Type B pancreatic cell (in vitro differentiated cells): ENCODE results near the gene CCDC190. TPM values are rescaled to one million over a fixed set of nuclear protein-coding genes. Genes with fewer than 3 reads are reported as not detected.

Source experiments
- DNase-seq: peaks from one replicate; pipeline ENCODE4 v3.0.0; 2021; ENCODE audit warnings: mixed read lengths; ENCODE audit not compliant: unreplicated experiment; ENCODE audit errors: extremely low spot score
- H3K27ac Mint-ChIP-seq: 2 replicates; pipeline ENCODE4 v1.8.0; 2021; ENCODE audit warnings: mild to moderate bottlenecking, mixed read lengths
- H3K27me3 Mint-ChIP-seq: 2 replicates; pipeline ENCODE4 v1.8.0; 2021; ENCODE audit warnings: mixed read lengths
- H3K36me3 Mint-ChIP-seq: 2 replicates; pipeline ENCODE4 v1.8.0; 2021; ENCODE audit warnings: mixed read lengths
- H3K4me1 Mint-ChIP-seq: one replicate; pipeline ENCODE4 v1.8.0; 2021; ENCODE audit warnings: mixed read lengths; ENCODE audit not compliant: unreplicated experiment
- H3K4me3 Mint-ChIP-seq: 2 replicates; pipeline ENCODE4 v1.8.0; 2021; ENCODE audit warnings: mild to moderate bottlenecking, mixed read lengths
- H3K9me3 Mint-ChIP-seq: 2 replicates; pipeline ENCODE4 v1.8.0; 2021; ENCODE audit warnings: mixed read lengths
- CTCF ChIP-seq: fragments of 200-600 bp; sonication (generic); conservative IDR thresholded peaks from 2 replicates; pipeline ENCODE4 v1.5.0; 2021; ENCODE audit warnings: antibody characterized with exemption, mild to moderate bottlenecking
- total RNA-seq: library from RNA; stranded (reverse); gene quantifications from 2 replicates; pipeline ENCODE4 v1.2.1, GENCODE V29; 2021; ENCODE audit warnings: low replicate concordance

Gene CCDC190
- total RNA-seq, 1 donor from 2014 or later: not detected

DNA sequence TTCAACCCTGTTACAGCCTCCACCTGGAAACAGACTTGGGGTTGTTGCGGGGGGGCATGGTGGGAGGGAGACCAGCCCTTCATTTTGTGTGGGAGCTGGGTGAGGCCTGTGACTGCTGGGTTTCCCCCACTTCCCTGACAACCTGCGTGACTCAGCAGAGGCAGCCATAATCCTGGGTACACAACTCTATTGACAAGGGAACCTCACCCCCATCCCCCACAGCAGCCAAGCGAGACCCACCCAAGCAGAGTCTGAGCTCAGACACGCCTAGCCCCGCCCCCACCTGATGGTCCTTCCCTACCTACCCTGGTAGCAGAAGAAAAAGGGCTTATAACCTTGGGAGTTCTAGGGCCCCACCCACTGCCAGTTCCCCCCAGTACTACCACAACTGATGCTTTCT is 8.0 kb upstream of the CCDC190 start:
- Mint-ChIP-seq H3K36me3 (no peaks in the 10 kb centered on the region), H3K4me3 (no peak overlapping the region), H3K27ac (no peak overlapping the region), H3K27me3 (no peaks in the 10 kb centered on the region), H3K9me3 (peaks cover 17% of the 10 kb centered on the region), H3K4me1 (no peaks in the 10 kb centered on the region)
- DNase-seq: no peak
- no peak for TF ChIP-seq CTCF

DNA sequence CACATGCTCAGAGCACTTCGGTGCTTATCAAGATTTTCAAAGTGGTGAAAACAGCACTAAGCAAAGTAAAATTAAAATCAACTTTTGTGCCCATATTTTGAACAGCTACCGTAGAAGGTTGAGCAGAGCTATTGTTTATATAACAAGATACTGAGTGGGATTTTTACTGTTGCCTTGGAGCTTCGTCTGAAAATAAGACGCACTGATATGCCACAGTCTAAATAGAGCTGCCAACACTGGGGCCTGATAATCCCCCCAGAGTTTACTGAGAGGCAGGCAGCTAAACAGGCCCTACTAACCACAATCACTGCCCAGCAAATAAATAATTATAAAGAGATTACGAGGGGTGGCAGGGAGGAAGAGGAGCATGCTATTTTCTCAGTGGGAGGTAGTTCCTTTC is 650 bp upstream of the CCDC190 start:
- H3K36me3 Mint-ChIP-seq: no peaks in the 10 kb centered on the region
- H3K4me1 Mint-ChIP-seq: peaks cover 6% of the 10 kb centered on the region
- no peak overlapping the region for H3K27ac Mint-ChIP-seq
- no peak for DNase-seq
- H3K27me3 Mint-ChIP-seq: no peaks in the 10 kb centered on the region
- no peaks in the 10 kb centered on the region for H3K9me3 Mint-ChIP-seq
- TF ChIP-seq CTCF: no peak
- H3K4me3 Mint-ChIP-seq: no peak overlapping the region

DNA sequence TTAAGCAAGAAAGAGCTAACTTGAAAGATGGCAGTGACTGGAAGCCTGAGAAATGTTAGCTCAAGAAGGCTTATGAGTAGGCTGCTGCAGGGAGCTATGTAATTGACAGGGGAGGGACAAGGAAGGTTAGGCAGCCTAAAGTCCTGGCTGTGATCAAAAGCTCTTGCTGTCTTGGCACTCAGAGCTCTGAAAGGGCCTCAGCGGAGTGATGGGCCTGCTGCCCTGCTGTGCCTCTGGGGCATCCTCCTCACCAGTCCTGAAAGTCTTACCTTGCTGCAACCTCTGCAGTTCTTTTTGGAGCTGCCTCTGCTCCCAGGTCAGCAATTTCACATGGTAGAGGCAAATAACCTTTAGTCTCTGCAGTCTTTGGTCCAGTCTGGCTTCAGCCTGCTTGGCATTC is 1.8 kb downstream of the CCDC190 start:
- Mint-ChIP-seq H3K27me3 (no peaks in the 10 kb centered on the region), H3K9me3 (no peaks in the 10 kb centered on the region), H3K4me3 (no peak overlapping the region), H3K4me1 (peaks cover 6% of the 10 kb centered on the region), H3K27ac (no peak overlapping the region), H3K36me3 (no peaks in the 10 kb centered on the region)
- DNase-seq: no peak
- TF ChIP-seq CTCF: no peak

GRCh38 chr1:162857850-162858249 is 3.1 kb downstream of the CCDC190 start:
- Mint-ChIP-seq H3K27ac (no peak overlapping the region), H3K9me3 (no peaks in the 10 kb centered on the region), H3K4me1 (peaks cover 6% of the 10 kb centered on the region), H3K4me3 (no peak overlapping the region), H3K36me3 (no peaks in the 10 kb centered on the region), H3K27me3 (no peaks in the 10 kb centered on the region)
- no peak for TF ChIP-seq CTCF
- no peak for DNase-seq

DNA sequence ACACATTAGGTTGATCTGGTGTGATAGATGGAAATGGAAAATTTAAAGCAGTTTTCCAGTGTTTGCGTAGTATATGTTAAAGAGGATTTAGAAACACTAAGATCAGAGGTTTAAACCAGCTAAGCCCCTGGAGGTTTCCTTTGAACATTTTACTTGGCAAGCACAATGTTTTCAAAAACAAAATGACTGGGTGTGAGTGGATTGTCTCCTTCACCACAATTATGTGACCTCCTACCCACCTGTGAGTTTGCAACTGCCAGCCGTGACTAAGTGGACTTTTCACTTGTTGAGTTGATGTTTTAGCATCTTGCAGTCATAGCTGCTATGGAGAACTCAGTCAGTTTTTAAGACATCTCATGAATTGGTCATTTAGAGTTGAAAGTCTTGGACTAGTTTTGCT is 4.7 kb downstream of the CCDC190 start:
- Mint-ChIP-seq H3K36me3 (no peaks in the 10 kb centered on the region), H3K4me3 (no peak overlapping the region), H3K9me3 (no peaks in the 10 kb centered on the region)

More for the DNA sequence above, 4.7 kb downstream of the CCDC190 start:
- TF ChIP-seq CTCF: no peak
- H3K4me1 Mint-ChIP-seq: peaks cover 1% of the 10 kb centered on the region
- no peak for DNase-seq
- H3K27me3 Mint-ChIP-seq: peaks cover 3% of the 10 kb centered on the region
- H3K27ac Mint-ChIP-seq: no peak overlapping the region
